Activated CD4-positive, alpha-beta T cell treated with anti-CD3 and anti-CD28 coated beads, Interleukin-2, Interleukin-6, amounts not matched to agents 100 ng/mL and 50 ng/mL, durations not matched to agents 16 hours and 8 hours (primary cell): Measurements from ENCODE around the gene SNAI1.

ENCODE experiments used
- DNase-seq: peaks from one replicate; pipeline ENCODE4 v3.0.0-alpha.2; 2020

The SNAI1 gene

GRCh38 chr20:50014570-50015562, 32.1 kb downstream of the SNAI1 start:
- no peak for DNase-seq

- no peak for DNase-seq
Observed at GRCh38 chr20:50015636-50015992, 32.8 kb downstream of the SNAI1 start.

GRCh38 chr20:50015993-50016770, 33.4 kb downstream of the SNAI1 start:
- no peak for DNase-seq

GRCh38 chr20:50017160-50017559, 34.4 kb downstream of the SNAI1 start:
- DNase-seq: no peak

- no peak for DNase-seq
Observed at GRCh38 chr20:50017576-50018248, 34.9 kb downstream of the SNAI1 start.

- DNase-seq: no peak
Observed at GRCh38 chr20:50019466-50020256, 36.9 kb downstream of the SNAI1 start.

- peak; percentile 44 for DNase-seq
Observed at GRCh38 chr20:50020288-50020687, 37.5 kb downstream of the SNAI1 start.

GRCh38 chr20:50022676-50023075, 39.9 kb downstream of the SNAI1 start:
- DNase-seq: no peak

GRCh38 chr20:50023116-50023805, 40.5 kb downstream of the SNAI1 start:
- DNase-seq: no peak

GRCh38 chr20:50026746-50027575, 44.2 kb downstream of the SNAI1 start:
- DNase-seq: no peak

GRCh38 chr20:50027611-50028105, 44.9 kb downstream of the SNAI1 start:
- DNase-seq: no peak

- DNase-seq: no peak
Observed at GRCh38 chr20:50029083-50029696, 46.4 kb downstream of the SNAI1 start.

GRCh38 chr20:50029697-50030461, 47.1 kb downstream of the SNAI1 start:
- no peak for DNase-seq

- no peak for DNase-seq
Observed at GRCh38 chr20:50032955-50033666, 50.3 kb downstream of the SNAI1 start.

GRCh38 chr20:50034567-50035180, 51.9 kb downstream of the SNAI1 start:
- no peak for DNase-seq

GRCh38 chr20:50036703-50037102, 53.9 kb downstream of the SNAI1 start:
- no peak for DNase-seq

GRCh38 chr20:50037123-50037522, 54.3 kb downstream of the SNAI1 start:
- DNase-seq: no peak

GRCh38 chr20:50037575-50037974, 54.8 kb downstream of the SNAI1 start:
- no peak for DNase-seq
